GM23338 (cell line): ENCODE data around the gene OR2T8. TPM values are rescaled to one million over a fixed set of nuclear protein-coding genes. Genes with fewer than 3 reads are reported as not detected.

ENCODE experiments used
- ATAC-seq: fragments of 200-7000 bp; cut with Tn5 transposase; 3 replicates; pipeline ENCODE4 v1.9.1; 2020
- DNase-seq: peaks from one replicate; pipeline ENCODE4 v3.0.0-alpha.2; 2015; ENCODE audit warnings: low spot score
- H2AFZ ChIP-seq: fragments of 200-600 bp; sonication (generic); 2 replicates; pipeline ENCODE4 v1.8.0; 2016; ENCODE audit warnings: antibody characterized with exemption, mild to moderate bottlenecking, moderate library complexity
- H3F3A ChIP-seq: fragments of 200-600 bp; sonication (generic); replicated peaks from 2 replicates; pipeline ENCODE4 v1.8.0; 2017; ENCODE audit warnings: antibody characterized with exemption, mixed run types, low read depth
- H3K27ac ChIP-seq: fragments of 200-600 bp; sonication (generic); 2 replicates; pipeline ENCODE4 v1.6.1; 2016; ENCODE audit warnings: low read depth
- H3K27me3 ChIP-seq: fragments of 200-600 bp; sonication (generic); 2 replicates; pipeline ENCODE4 v1.8.0; 2016; ENCODE audit warnings: mild to moderate bottlenecking, mixed run types, moderate library complexity; ENCODE audit not compliant: insufficient read depth
- H3K36me3 ChIP-seq: fragments of 200-600 bp; sonication (generic); 2 replicates; pipeline ENCODE4 v1.8.0; 2016; ENCODE audit warnings: mild to moderate bottlenecking; ENCODE audit not compliant: insufficient read depth
- H3K4me1 ChIP-seq: fragments of 200-600 bp; sonication (generic); 2 replicates; pipeline ENCODE4 v1.8.0; 2016; ENCODE audit warnings: mild to moderate bottlenecking, moderate library complexity; ENCODE audit not compliant: insufficient read depth
- H3K4me2 ChIP-seq: fragments of 200-600 bp; sonication (generic); 2 replicates; pipeline ENCODE4 v1.7.1; 2017; ENCODE audit warnings: mixed run types
- H3K4me3 ChIP-seq: fragments of 200-600 bp; sonication (generic); 2 replicates; pipeline ENCODE4 v1.6.1; 2016; ENCODE audit warnings: mixed run types
- H3K79me2 ChIP-seq: fragments of 200-600 bp; sonication (generic); replicated peaks from 2 replicates; pipeline ENCODE4 v1.8.0; 2017; ENCODE audit warnings: mild to moderate bottlenecking; ENCODE audit not compliant: insufficient read depth
- H3K9me2 ChIP-seq: fragments of 200-600 bp; sonication (generic); 2 replicates; pipeline ENCODE4 v1.8.0; 2017; ENCODE audit not compliant: insufficient read depth
- H4K20me1 ChIP-seq: fragments of 200-600 bp; sonication (generic); replicated peaks from 2 replicates; pipeline ENCODE4 v1.8.0; 2017; ENCODE audit warnings: mild to moderate bottlenecking; ENCODE audit not compliant: insufficient read depth
- H3K27ac Mint-ChIP-seq: 2 replicates; pipeline ENCODE4 v1.8.0; 2020; ENCODE audit warnings: inconsistent platforms, mild to moderate bottlenecking, moderate library complexity, mixed read lengths
- H3K27me3 Mint-ChIP-seq: 3 replicates; pipeline ENCODE4 v1.8.0; 2022; ENCODE audit warnings: low read depth, mild to moderate bottlenecking, moderate library complexity, mixed read lengths, inconsistent platforms; ENCODE audit not compliant: insufficient read depth, poor library complexity
- H3K36me3 Mint-ChIP-seq: 3 replicates; pipeline ENCODE4 v1.8.0; 2021; ENCODE audit warnings: low read depth, mild to moderate bottlenecking, inconsistent platforms, moderate library complexity, mixed read lengths
- H3K4me1 Mint-ChIP-seq: 3 replicates; pipeline ENCODE4 v1.8.0; 2020; ENCODE audit warnings: mild to moderate bottlenecking, inconsistent platforms, mixed read lengths
- H3K4me3 Mint-ChIP-seq: 3 replicates; pipeline ENCODE4 v1.8.0; 2021; ENCODE audit warnings: moderate library complexity, mild to moderate bottlenecking, inconsistent platforms, mixed read lengths
- H3K9me3 Mint-ChIP-seq: 3 replicates; pipeline ENCODE4 v1.8.0; 2020; ENCODE audit warnings: moderate library complexity, mild to moderate bottlenecking, inconsistent platforms, mixed read lengths
- CREB1 ChIP-seq: fragments of 250-450 bp; sonication (Bioruptor Pico); IDR thresholded peaks from 2 replicates; pipeline ENCODE4 v1.5.0; 2020; ENCODE audit warnings: low read depth, mild to moderate bottlenecking, moderate library complexity
- EZH2 ChIP-seq: fragments of 200-600 bp; sonication (generic); IDR thresholded peaks from one replicate; pipeline ENCODE4 v1.8.0; 2017; ENCODE audit warnings: antibody characterized with exemption, mild to moderate bottlenecking, low read depth; ENCODE audit not compliant: unreplicated experiment
- EZH2phosphoT487 ChIP-seq: fragments of 200-600 bp; sonication (generic); IDR thresholded peaks from one replicate; pipeline ENCODE4 v1.8.1; 2018; ENCODE audit warnings: antibody characterized with exemption; ENCODE audit not compliant: unreplicated experiment
- JUNB ChIP-seq: IDR thresholded peaks from one replicate; pipeline ENCODE4 v1.6.1; 2016; ENCODE audit warnings: antibody characterized with exemption; ENCODE audit not compliant: unreplicated experiment
- NANOG ChIP-seq: IDR thresholded peaks from 2 replicates; pipeline ENCODE4 v1.6.1; 2016; ENCODE audit warnings: antibody characterized with exemption, borderline replicate concordance
- POLR2AphosphoS5 ChIP-seq: IDR thresholded peaks from 2 replicates; pipeline ENCODE4 v1.6.1; 2016; ENCODE audit warnings: antibody characterized with exemption, low read depth
- STAT1 ChIP-seq: IDR thresholded peaks from one replicate; pipeline ENCODE4 v1.6.1; 2016; ENCODE audit warnings: antibody characterized with exemption; ENCODE audit not compliant: unreplicated experiment
- ZNF331 ChIP-seq: fragments of 250-450 bp; sonication (Bioruptor Pico); IDR thresholded peaks from 2 replicates; pipeline ENCODE4 v1.5.0; 2020; ENCODE audit warnings: low read depth, mild to moderate bottlenecking, moderate library complexity
- ZNF462 ChIP-seq: fragments of 250-450 bp; sonication (Bioruptor Pico); IDR thresholded peaks from 2 replicates; pipeline ENCODE4 v1.5.0; 2020; ENCODE audit warnings: mild to moderate bottlenecking, moderate library complexity
- polyA plus RNA-seq: library from polyadenylated mRNA; unstranded; fragments of >200 nt; fragmentation: Nextera tagmentation; extraction: Ambion mirVana; gene quantifications from 2 replicates; pipeline ENCODE4 v1.2.1, GENCODE V29; 2016
- total RNA-seq: library from RNA; depleted of rRNA; stranded (reverse); fragments of >200 nt; shearing (Covaris generic); gene quantifications from 2 replicates; pipeline ENCODE4 v1.2.3, GENCODE V29; 2014
- TF ChIP-seq, protein P1 (sequence below), 2 experiments: fragments of 200-600 bp in 1 of 2; sonication (generic) in 1 of 2; conservative IDR thresholded peaks; 2 replicates each; pipeline versions ENCODE4 v1.5.1 to v1.6.1; 2016 to 2017; ENCODE audit warnings: antibody characterized with exemption in 2 of 2, low read depth in 2 of 2, mild to moderate bottlenecking in 2 of 2, moderate library complexity in 1 of 2

Gene OR2T8
- total and polyA plus RNA-seq, 2 experiments from 2014 or later, result not detected

DNA sequence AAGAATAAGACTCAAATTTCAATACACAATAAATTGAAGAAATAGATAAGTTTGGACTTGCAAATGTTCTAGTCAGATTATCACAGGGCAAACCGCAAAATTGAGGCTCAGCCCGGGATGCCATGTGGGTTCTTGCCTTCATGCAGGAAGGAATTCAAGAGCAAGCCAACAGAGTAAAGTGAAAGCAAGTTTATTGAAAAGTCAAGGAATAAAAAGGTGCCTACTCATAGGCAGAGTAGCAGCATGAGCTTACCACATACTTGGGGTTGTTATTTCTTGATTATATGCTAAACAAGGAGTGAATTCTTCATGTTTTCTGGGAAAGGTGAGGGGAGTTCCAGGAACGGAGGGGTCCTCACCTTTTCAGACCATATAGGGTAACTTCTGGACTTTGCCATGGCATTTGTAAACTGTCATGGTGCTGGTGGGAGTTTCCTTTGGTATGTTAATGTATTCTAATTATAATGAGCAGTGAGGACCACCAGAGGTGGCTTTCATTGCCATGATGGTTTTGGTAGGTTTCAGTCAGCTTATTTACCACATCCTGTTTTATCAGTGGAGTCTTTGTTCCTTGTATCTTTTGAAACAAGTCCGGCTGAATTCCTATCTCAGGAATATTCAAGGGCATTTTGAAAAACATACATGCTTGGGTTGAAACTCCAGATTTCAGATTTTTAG is 43.0 kb downstream of the OR2T8 start:
- TF ChIP-seq NANOG, result no peak
- no peak for TF ChIP-seq POLR2AphosphoS5
- no peak for TF ChIP-seq EZH2
- no peak for TF ChIP-seq JUNB
- TF ChIP-seq CREB1, result no peak
- no peaks in the 10 kb centered on the region for H3K4me1 Mint-ChIP-seq
- H3K36me3 Mint-ChIP-seq, result peaks cover 25% of the 10 kb centered on the region
- H3K9me3 Mint-ChIP-seq, result peaks cover 78% of the 10 kb centered on the region
- H3K4me2 ChIP-seq, result no peak overlapping the region
- H3K27me3 ChIP-seq, result no peaks in the 10 kb centered on the region
- no peaks in the 10 kb centered on the region for H4K20me1 ChIP-seq
- H3K4me1 ChIP-seq, result no peaks in the 10 kb centered on the region
- no peaks in the 10 kb centered on the region for H3F3A ChIP-seq
- no peak overlapping the region for H3K4me3 Mint-ChIP-seq
- no peaks in the 10 kb centered on the region for H3K27me3 Mint-ChIP-seq
- H3K27ac ChIP-seq, result no peak overlapping the region
- H3K27ac Mint-ChIP-seq, result no peak overlapping the region
- H3K9me2 ChIP-seq, result no peaks in the 10 kb centered on the region
- no peak overlapping the region for H2AFZ ChIP-seq
- ATAC-seq (no peak), DNase-seq (no peak)
- H3K79me2 ChIP-seq, result no peaks in the 10 kb centered on the region
- H3K4me3 ChIP-seq, result no peak overlapping the region
- no peaks in the 10 kb centered on the region for H3K36me3 ChIP-seq

GRCh38 chr1:247964933-247965332 is 44.9 kb downstream of the OR2T8 start, which contains the start of gene OR2AK2:
TSS of gene OR2AK2 (plus strand) at chr1:247965233. CDS start at chr1:247965377, 144 bp downstream.
- H3K4me2 ChIP-seq, result no peak within 1 kb of the TSS
- Mint-ChIP-seq H3K36me3 (peaks cover 23% of the 10 kb centered on the region), H3K9me3 (peaks cover 83% of the 10 kb centered on the region), H3K4me3 (no peak within 1 kb of the TSS), H3K27ac (no peak within 1 kb of the TSS), H3K4me1 (no peaks in the 10 kb centered on the region), H3K27me3 (no peaks in the 10 kb centered on the region)
- no peak within 1 kb of the TSS for H3K27ac ChIP-seq
- no peaks in the 10 kb centered on the region; the same call in 1 of the 2 replicates for H3K36me3 ChIP-seq
- H3F3A ChIP-seq, result no peaks in the 10 kb centered on the region
- H4K20me1 ChIP-seq, result no peaks in the 10 kb centered on the region
- H2AFZ ChIP-seq, result no peak within 1 kb of the TSS
- H3K79me2 ChIP-seq, result no peaks in the 10 kb centered on the region
- H3K4me3 ChIP-seq, result no peak within 1 kb of the TSS
- H3K9me2 ChIP-seq, result no peaks in the 10 kb centered on the region
- no peak for ATAC-seq
- no peaks in the 10 kb centered on the region for H3K27me3 ChIP-seq
- DNase-seq, result no peak
- H3K4me1 ChIP-seq, result no peaks in the 10 kb centered on the region
- TF ChIP-seq ZNF331 (CRISPR knock-in tag), result no peak
- TF ChIP-seq, protein P1, sequence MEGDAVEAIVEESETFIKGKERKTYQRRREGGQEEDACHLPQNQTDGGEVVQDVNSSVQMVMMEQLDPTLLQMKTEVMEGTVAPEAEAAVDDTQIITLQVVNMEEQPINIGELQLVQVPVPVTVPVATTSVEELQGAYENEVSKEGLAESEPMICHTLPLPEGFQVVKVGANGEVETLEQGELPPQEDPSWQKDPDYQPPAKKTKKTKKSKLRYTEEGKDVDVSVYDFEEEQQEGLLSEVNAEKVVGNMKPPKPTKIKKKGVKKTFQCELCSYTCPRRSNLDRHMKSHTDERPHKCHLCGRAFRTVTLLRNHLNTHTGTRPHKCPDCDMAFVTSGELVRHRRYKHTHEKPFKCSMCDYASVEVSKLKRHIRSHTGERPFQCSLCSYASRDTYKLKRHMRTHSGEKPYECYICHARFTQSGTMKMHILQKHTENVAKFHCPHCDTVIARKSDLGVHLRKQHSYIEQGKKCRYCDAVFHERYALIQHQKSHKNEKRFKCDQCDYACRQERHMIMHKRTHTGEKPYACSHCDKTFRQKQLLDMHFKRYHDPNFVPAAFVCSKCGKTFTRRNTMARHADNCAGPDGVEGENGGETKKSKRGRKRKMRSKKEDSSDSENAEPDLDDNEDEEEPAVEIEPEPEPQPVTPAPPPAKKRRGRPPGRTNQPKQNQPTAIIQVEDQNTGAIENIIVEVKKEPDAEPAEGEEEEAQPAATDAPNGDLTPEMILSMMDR (conservative IDR thresholded peaks at IDR 0.05; ENCODE audit: low read depth in 2 of 2), result no peak
- no peak for TF ChIP-seq STAT1
- no peak for TF ChIP-seq POLR2AphosphoS5
- no peak for TF ChIP-seq NANOG
- TF ChIP-seq EZH2phosphoT487, result no peak
- TF ChIP-seq ZNF462, result no peak
- TF ChIP-seq CREB1, result no peak
